Medulla oblongata (tissue), 1 donor: ENCODE results near the gene IGFBP4.
"Not testable (repeated sequence)": the region's sequence is repeated elsewhere in the genome, so short reads cannot be mapped to it uniquely, and the experiment has no call there.

Experiments used
- DNase-seq: peaks from one replicate; pipeline ENCODE4 v3.0.0-alpha.2; 2015; ENCODE audit errors: extremely low spot score

IGFBP4 gene

GRCh38 chr17:40443196-40443987, at the start of gene IGFBP4:
IGFBP4 (plus strand) TSS chr17:40443450; CDS start chr17:40443736, 286 bp downstream.
- DNase-seq: peak; percentile 60

GRCh38 chr17:40399185-40399584, 44.1 kb upstream of the IGFBP4 start:
- DNase-seq: peak; percentile 69

- DNase-seq: no peak
These were observed 40.6 kb upstream of the IGFBP4 start for GRCh38 chr17:40402668-40403067.

GRCh38 chr17:40404003-40404402, 39.2 kb upstream of the IGFBP4 start:
- DNase-seq: no peak

GRCh38 chr17:40407460-40407859, 35.8 kb upstream of the IGFBP4 start:
- DNase-seq: no peak

- not testable (repeated sequence) for DNase-seq
These were observed 33.7 kb upstream of the IGFBP4 start for GRCh38 chr17:40409540-40409939.

GRCh38 chr17:40410082-40410481, 33.2 kb upstream of the IGFBP4 start:
- DNase-seq: no peak

- DNase-seq: no peak
These were observed 31.4 kb upstream of the IGFBP4 start for GRCh38 chr17:40411821-40412220.

GRCh38 chr17:40412880-40413279, 30.4 kb upstream of the IGFBP4 start:
- no peak for DNase-seq

- DNase-seq: not testable (repeated sequence)
These were observed 28.9 kb upstream of the IGFBP4 start for GRCh38 chr17:40414312-40414711.

GRCh38 chr17:40415390-40415789, 27.9 kb upstream of the IGFBP4 start:
- peak; percentile 53 for DNase-seq

- no peak for DNase-seq
These were observed 26.6 kb upstream of the IGFBP4 start for GRCh38 chr17:40416671-40417070.

- no peak for DNase-seq
These were observed 26.0 kb upstream of the IGFBP4 start for GRCh38 chr17:40417258-40417608.

GRCh38 chr17:40417609-40418427, 25.4 kb upstream of the IGFBP4 start, which contains the start of gene TOP2A:
TOP2A (minus strand) TSS chr17:40417896; CDS start chr17:40417791, 105 bp downstream.
- DNase-seq: peak; percentile 100

GRCh38 chr17:40418428-40418706, 24.9 kb upstream of the IGFBP4 start:
- no peak for DNase-seq

GRCh38 chr17:40419559-40420331, 23.5 kb upstream of the IGFBP4 start:
- no peak for DNase-seq

- DNase-seq: no peak
These were observed 20.1 kb upstream of the IGFBP4 start for GRCh38 chr17:40422990-40423633.

GRCh38 chr17:40425741-40426140, 17.5 kb upstream of the IGFBP4 start:
- DNase-seq: no peak

- DNase-seq: no peak
These were observed 16.2 kb upstream of the IGFBP4 start for GRCh38 chr17:40427002-40427491.

- no peak for DNase-seq
These were observed 12.7 kb upstream of the IGFBP4 start for GRCh38 chr17:40430272-40431230.
